ENCODE measurements around the gene SEPTIN2.

Gene SEPTIN2

GRCh38 chr2:241334813-241335212 is 19.1 kb downstream of the SEPTIN2 start:
- no peak for TF ChIP-seq EP300 (IDR thresholded peaks at IDR 0.05; ENCODE audit: borderline replicate concordance)
- no peak for TF ChIP-seq TEAD4 (IDR thresholded peaks at IDR 0.05)
- TF ChIP-seq CREB1 (IDR thresholded peaks at IDR 0.05; ENCODE audit: low read depth) = no peak
- TF ChIP-seq NFIC (IDR thresholded peaks at IDR 0.05) = no peak
- no peak for TF ChIP-seq ZBTB7A (IDR thresholded peaks at IDR 0.05; ENCODE audit: low read depth)
- TF ChIP-seq, protein P1, sequence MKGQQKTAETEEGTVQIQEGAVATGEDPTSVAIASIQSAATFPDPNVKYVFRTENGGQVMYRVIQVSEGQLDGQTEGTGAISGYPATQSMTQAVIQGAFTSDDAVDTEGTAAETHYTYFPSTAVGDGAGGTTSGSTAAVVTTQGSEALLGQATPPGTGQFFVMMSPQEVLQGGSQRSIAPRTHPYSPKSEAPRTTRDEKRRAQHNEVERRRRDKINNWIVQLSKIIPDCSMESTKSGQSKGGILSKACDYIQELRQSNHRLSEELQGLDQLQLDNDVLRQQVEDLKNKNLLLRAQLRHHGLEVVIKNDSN (IDR thresholded peaks at IDR 0.05) = no peak
- TF ChIP-seq, protein P2, sequence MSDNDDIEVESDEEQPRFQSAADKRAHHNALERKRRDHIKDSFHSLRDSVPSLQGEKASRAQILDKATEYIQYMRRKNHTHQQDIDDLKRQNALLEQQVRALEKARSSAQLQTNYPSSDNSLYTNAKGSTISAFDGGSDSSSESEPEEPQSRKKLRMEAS (IDR thresholded peaks at IDR 0.05) = no peak
- TF ChIP-seq RAD21 (IDR thresholded peaks at IDR 0.05; ENCODE audit: low read depth) = no peak
- no peak for TF ChIP-seq TCF12 (IDR thresholded peaks at IDR 0.05; ENCODE audit: low read depth)
- no peak for TF ChIP-seq REST (IDR thresholded peaks at IDR 0.05; ENCODE audit: low read depth)
- no peak for TF ChIP-seq EGR1 (IDR thresholded peaks at IDR 0.05)
- TF ChIP-seq CEBPB (IDR thresholded peaks at IDR 0.05) = no peak
- no peak for TF ChIP-seq FOXM1 (IDR thresholded peaks at IDR 0.05; ENCODE audit: borderline replicate concordance, low read depth)
- no peak for TF ChIP-seq TAF1 (IDR thresholded peaks at IDR 0.05; ENCODE audit: low read depth)
- no peak for TF ChIP-seq YY1 (IDR thresholded peaks at IDR 0.05; ENCODE audit: low read depth)

DNA sequence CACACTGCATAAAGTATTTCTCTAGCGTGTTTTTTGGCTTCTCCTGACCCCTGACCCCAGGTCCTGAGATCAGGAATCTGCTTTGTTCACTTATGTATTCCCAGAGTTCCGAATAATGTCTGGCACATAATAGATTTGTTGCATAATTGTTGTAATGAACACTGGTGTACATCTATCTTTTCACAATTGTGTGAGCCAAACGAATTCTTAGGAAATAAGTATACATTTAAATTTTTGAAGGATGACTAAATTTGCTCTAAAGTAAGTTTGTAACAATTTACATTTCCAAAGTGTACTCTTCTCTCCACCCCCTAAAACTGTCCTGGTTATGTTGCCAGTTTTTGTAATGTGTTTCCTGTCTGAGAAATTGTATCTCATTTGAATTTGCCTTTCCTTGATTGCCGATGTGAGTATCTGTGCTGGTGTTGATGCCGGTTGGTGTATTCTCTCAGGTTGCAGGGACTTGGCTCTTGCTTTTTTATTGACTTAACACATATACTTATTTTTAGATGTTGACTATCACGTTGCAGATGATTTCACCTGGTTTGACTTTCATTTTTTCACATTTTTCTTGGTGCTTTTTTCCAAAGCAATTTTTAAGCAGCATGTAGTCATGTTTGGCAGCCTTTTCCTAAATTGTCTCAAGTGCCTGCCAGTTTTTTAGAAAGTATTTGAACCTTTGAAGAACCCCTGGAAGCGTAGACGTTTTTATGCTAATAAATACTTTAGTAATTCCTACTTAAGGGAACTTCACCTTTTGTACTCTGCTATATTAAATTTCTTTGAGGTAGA is 24.3 kb downstream of the SEPTIN2 start:
- TF ChIP-seq EGR1 (IDR thresholded peaks at IDR 0.05) (no peak), REST (IDR thresholded peaks at IDR 0.05; ENCODE audit: low read depth) (no peak), RAD21 (IDR thresholded peaks at IDR 0.05; ENCODE audit: low read depth) (no peak), TEAD4 (IDR thresholded peaks at IDR 0.05) (no peak), EP300 (IDR thresholded peaks at IDR 0.05; ENCODE audit: borderline replicate concordance) (no peak), NFIC (IDR thresholded peaks at IDR 0.05) (no peak), TCF12 (IDR thresholded peaks at IDR 0.05; ENCODE audit: low read depth) (no peak), FOXM1 (IDR thresholded peaks at IDR 0.05; ENCODE audit: borderline replicate concordance, low read depth) (no peak), CEBPB (IDR thresholded peaks at IDR 0.05) (no peak), ZBTB7A (IDR thresholded peaks at IDR 0.05; ENCODE audit: low read depth) (no peak), YY1 (IDR thresholded peaks at IDR 0.05; ENCODE audit: low read depth) (no peak), TAF1 (IDR thresholded peaks at IDR 0.05; ENCODE audit: low read depth) (no peak), CREB1 (IDR thresholded peaks at IDR 0.05; ENCODE audit: low read depth) (no peak)
- TF ChIP-seq, protein P1 (IDR thresholded peaks at IDR 0.05) = no peak
- TF ChIP-seq, protein P2 (IDR thresholded peaks at IDR 0.05) = no peak

DNA sequence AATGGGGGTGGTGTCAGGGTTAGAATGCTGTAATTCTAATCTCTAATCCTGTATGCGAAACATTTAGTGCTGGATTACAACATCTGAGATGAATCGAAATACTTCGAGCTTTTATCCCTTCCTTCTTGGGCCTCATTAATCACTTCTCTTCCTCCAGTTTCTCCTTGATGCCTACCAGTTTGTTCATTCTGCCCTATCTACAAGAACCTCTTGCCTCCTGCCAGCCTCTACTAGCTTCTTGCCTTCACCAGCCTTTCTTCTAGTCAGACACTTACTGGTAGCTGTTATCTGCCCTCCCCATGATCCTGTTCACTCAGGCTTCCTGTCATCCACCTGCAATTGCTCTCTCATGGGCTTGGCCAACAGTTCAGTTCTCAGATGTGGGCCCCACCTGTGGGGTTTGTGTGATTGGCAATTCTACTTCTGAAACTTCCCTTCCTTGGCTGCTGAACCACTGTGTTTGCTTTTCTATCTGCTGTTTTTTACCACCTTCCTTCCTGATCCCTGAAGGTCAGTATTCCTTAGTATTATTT is 25.0 kb downstream of the SEPTIN2 start:
- TF ChIP-seq EGR1 (IDR thresholded peaks at IDR 0.05) = no peak
- TF ChIP-seq TAF1 (IDR thresholded peaks at IDR 0.05; ENCODE audit: low read depth) = no peak
- TF ChIP-seq RAD21 (IDR thresholded peaks at IDR 0.05; ENCODE audit: low read depth) = no peak
- TF ChIP-seq, protein P1 (IDR thresholded peaks at IDR 0.05) = no peak
- no peak for TF ChIP-seq TEAD4 (IDR thresholded peaks at IDR 0.05)
- no peak for TF ChIP-seq FOXM1 (IDR thresholded peaks at IDR 0.05; ENCODE audit: borderline replicate concordance, low read depth)
- TF ChIP-seq EP300 (IDR thresholded peaks at IDR 0.05; ENCODE audit: borderline replicate concordance) = no peak
- TF ChIP-seq, protein P2 (IDR thresholded peaks at IDR 0.05) = no peak
- no peak for TF ChIP-seq REST (IDR thresholded peaks at IDR 0.05; ENCODE audit: low read depth)

All from Ishikawa (cell line).